WERI-Rb-1 (cell line): ENCODE measurements around the gene MYH14.

Experiments
- DNase-seq: peaks from one replicate; pipeline ENCODE4 v3.0.0-alpha.2; 2020
- H3K27ac ChIP-seq: fragments of 250-450 bp; sonication (Bioruptor Pico); 2 replicates; pipeline ENCODE4 v1.5.1; 2020; ENCODE audit warnings: mild to moderate bottlenecking, moderate library complexity
- H3K27me3 ChIP-seq: fragments of 250-450 bp; sonication (Bioruptor Pico); 2 replicates; pipeline ENCODE4 v1.5.1; 2021; ENCODE audit warnings: mild to moderate bottlenecking, low read depth, moderate library complexity; ENCODE audit not compliant: insufficient read depth, severe bottlenecking
- H3K36me3 ChIP-seq: fragments of 250-450 bp; sonication (Bioruptor Pico); 2 replicates; pipeline ENCODE4 v1.5.1; 2020; ENCODE audit warnings: mild to moderate bottlenecking, moderate library complexity
- H3K4me3 ChIP-seq: 2 replicates; pipeline ENCODE4 v1.5.1; 2011; ENCODE audit warnings: low read depth, mild to moderate bottlenecking, control low read depth, low read length
- H3K9me3 ChIP-seq: fragments of 250-450 bp; sonication (Bioruptor Pico); 2 replicates; pipeline ENCODE4 v1.5.1; 2021; ENCODE audit warnings: mild to moderate bottlenecking, moderate library complexity; ENCODE audit not compliant: severe bottlenecking
- TF ChIP-seq, protein P1 (sequence below): IDR thresholded peaks from 2 replicates; pipeline ENCODE4 v1.5.1; 2011; ENCODE audit warnings: low read depth, mild to moderate bottlenecking, control low read depth, inconsistent platforms, low read length

The MYH14 gene

DNA sequence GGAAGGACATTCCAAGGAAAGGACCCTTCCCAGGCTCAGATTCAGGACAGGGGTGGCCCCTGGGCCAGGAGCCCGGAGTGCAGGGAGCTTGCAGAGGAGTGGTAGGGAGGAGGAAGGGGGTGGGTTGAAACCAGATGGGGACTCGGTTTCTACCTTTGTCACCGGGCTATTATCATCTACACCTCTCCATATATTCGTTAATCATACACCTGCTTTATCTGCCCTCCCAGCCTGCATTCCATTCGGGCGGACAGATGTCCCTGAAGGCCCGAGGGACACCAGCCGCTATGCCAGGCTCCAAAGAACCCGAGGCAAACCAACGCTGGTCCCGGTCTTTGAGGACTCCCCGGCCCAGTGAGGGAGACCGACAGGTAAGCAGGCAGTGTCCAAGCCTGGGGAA is 15.5 kb upstream of the MYH14 start:
- no peaks in the 10 kb centered on the region for H3K36me3 ChIP-seq
- TF ChIP-seq, protein P1, sequence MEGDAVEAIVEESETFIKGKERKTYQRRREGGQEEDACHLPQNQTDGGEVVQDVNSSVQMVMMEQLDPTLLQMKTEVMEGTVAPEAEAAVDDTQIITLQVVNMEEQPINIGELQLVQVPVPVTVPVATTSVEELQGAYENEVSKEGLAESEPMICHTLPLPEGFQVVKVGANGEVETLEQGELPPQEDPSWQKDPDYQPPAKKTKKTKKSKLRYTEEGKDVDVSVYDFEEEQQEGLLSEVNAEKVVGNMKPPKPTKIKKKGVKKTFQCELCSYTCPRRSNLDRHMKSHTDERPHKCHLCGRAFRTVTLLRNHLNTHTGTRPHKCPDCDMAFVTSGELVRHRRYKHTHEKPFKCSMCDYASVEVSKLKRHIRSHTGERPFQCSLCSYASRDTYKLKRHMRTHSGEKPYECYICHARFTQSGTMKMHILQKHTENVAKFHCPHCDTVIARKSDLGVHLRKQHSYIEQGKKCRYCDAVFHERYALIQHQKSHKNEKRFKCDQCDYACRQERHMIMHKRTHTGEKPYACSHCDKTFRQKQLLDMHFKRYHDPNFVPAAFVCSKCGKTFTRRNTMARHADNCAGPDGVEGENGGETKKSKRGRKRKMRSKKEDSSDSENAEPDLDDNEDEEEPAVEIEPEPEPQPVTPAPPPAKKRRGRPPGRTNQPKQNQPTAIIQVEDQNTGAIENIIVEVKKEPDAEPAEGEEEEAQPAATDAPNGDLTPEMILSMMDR = no peak
- DNase-seq = no peak

DNA sequence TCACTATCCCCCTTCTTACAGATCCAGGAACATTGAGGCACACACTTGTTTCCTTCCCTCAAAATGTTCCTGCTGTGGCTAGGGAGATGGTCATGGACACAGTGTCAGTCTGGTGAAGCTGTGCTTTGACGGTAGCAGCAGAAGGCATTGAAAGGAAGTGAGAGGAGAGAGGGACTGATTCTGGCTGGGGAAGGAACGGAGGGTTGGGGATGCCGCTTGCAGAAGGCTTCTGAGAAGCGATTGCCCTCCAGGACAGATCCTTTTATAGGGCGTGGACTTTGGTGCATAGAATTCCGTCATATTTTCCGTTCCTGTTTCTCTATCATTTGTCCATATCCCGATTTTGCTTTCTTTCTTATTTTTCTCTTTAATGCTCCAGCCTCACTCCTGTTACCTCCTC is 14.1 kb upstream of the MYH14 start:
- DNase-seq = no peak
- TF ChIP-seq, protein P1 = no peak
- Histone ChIP-seq H3K4me3 (no peak overlapping the region), H3K27me3 (peaks cover 79% of the 10 kb centered on the region), H3K27ac (no peak overlapping the region), H3K36me3 (no peaks in the 10 kb centered on the region), H3K9me3 (no peaks in the 10 kb centered on the region)

More for the DNA sequence above, 15.5 kb upstream of the MYH14 start:
- Histone ChIP-seq H3K4me3 (no peak overlapping the region), H3K9me3 (no peaks in the 10 kb centered on the region), H3K27me3 (peaks cover 82% of the 10 kb centered on the region), H3K27ac (no peak overlapping the region)

DNA sequence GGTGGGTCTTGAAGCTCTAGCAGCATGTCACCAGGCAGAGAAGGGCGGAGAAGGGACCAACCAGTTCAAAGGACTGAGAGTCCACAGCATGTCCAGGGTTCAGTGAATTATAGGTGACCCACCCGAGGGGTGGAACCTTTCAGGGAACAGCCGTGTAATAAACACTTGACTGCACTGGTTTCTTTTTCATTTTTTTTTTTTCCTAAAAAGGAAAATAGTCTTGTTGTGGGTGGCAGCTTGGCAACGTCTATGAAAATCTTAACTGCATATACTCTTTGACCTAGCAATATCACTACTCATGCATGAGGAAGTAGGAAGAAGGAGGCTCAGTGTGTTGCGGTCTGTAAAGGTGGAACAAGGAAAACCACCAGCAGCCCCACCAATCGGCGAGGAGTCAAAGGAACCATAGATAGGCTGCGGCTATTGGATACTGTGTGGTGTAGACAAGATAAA is 13.0 kb upstream of the MYH14 start:
- no peaks in the 10 kb centered on the region for H3K9me3 ChIP-seq
- DNase-seq = no peak
- no peaks in the 10 kb centered on the region for H3K36me3 ChIP-seq
- TF ChIP-seq, protein P1 = no peak
- peaks cover 81% of the 10 kb centered on the region for H3K27me3 ChIP-seq
- H3K27ac ChIP-seq = no peak overlapping the region
- H3K4me3 ChIP-seq = no peak overlapping the region

DNA sequence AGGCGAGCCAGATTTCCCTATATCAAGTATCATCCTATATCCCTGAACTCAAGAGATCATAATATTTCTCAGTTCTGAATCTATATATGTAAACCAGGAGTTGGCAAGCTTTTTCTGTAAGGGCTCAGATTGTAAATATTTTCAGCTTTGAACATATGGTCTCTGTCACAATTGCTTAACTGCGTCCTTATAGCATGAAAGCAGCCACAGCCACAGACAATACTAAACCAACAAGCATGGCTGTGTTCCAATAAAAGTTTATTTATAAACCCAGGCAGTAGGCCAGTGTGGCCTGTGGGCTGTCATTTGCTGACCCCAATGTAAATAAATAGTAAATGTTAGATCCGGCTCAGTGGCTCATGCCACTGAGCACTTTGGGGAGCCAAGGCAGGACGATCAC is 12.2 kb upstream of the MYH14 start:
- no peaks in the 10 kb centered on the region for H3K36me3 ChIP-seq
- H3K27ac ChIP-seq = no peak overlapping the region
- peaks cover 80% of the 10 kb centered on the region for H3K27me3 ChIP-seq
- no peak for DNase-seq
- no peak overlapping the region for H3K4me3 ChIP-seq
- TF ChIP-seq, protein P1 = no peak
- H3K9me3 ChIP-seq = no peaks in the 10 kb centered on the region

DNA sequence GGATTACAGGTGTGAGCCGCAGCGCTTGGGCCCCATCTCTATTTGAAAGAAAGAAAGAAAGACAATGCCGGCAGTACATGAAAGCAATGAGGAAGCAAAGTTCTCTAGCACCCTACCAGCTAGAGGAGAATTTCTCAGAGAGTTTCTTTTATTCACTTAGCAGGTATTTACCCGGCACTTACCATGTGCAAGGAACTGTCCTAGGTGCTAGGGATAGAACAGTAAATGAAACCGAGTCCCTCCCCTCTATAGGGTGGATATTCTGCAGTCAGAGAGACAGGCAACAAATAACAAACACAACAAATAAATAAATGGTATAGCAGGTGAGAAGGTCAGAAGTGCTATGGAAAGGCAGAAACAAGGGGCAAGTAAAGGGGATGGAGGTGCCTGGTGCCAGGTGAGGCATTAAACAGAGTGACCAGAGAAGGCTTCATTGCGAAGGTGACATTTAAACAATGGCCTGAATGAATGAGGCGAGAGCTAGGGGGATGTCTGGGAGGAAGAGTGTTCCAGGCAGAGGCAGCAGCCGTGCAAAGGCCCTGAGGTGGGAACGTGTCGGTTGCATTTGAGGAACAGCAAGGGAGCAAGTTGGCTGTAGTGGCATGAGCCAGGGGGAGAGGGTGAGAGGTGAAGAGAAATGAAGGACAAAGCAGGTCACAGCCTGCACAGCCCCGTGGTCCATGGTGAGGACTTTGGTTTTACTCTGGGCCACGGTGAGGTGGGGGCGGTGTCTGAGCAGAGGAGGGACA is 10.8 kb upstream of the MYH14 start:
- Histone ChIP-seq H3K9me3 (no peaks in the 10 kb centered on the region), H3K4me3 (no peak overlapping the region), H3K36me3 (no peaks in the 10 kb centered on the region), H3K27ac (no peak overlapping the region), H3K27me3 (peaks cover 76% of the 10 kb centered on the region)
- no peak for DNase-seq
- TF ChIP-seq, protein P1 = no peak

DNA sequence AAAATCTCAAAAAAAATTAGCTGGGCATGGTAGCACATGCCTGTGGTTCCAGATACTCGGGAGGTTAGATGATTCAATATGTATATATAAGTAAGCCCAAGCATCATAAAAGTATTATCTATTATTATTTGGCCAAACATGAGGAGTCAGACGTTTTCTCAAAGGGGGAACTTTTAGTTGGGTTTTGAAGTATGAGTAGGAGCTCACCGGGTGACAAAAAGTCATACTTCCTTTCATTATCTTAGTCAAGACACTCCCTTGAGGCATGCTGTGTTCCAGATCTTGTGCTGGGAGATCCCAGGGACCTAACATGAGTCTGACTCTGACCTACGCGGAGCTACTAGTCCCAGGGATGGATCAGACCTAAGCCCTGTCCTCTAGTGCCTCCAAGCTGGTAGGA is 8.2 kb upstream of the MYH14 start:
- Histone ChIP-seq H3K36me3 (no peaks in the 10 kb centered on the region), H3K9me3 (no peaks in the 10 kb centered on the region)
- TF ChIP-seq, protein P1 = no peak

More for the DNA sequence above, 8.2 kb upstream of the MYH14 start:
- Histone ChIP-seq H3K4me3 (no peak overlapping the region), H3K27ac (no peak overlapping the region), H3K27me3 (peaks cover 68% of the 10 kb centered on the region)
- no peak for DNase-seq
